SH-SY5Y (cell line): Measurements from ENCODE around the gene TARBP1.

Experiments used
- GATA2 ChIP-seq: IDR thresholded peaks from 2 replicates; pipeline ENCODE4 v1.6.1; 2011; ENCODE audit warnings: mild to moderate bottlenecking, low read depth, low read length
- GATA3 ChIP-seq: IDR thresholded peaks from 2 replicates; pipeline ENCODE4 v1.6.1; 2011; ENCODE audit warnings: low read depth, mild to moderate bottlenecking, low read length, moderate library complexity

GRCh38 chr1:234499119-234499942 is 20.4 kb upstream of the TARBP1 start:
- no peak for TF ChIP-seq GATA2
- TF ChIP-seq GATA3: no peak
